ENCODE data around the gene PPP2R3A. TPM values are rescaled to one million over a fixed set of nuclear protein-coding genes. Genes with fewer than 3 reads are reported as not detected.
A peak's percentile ranks its signal among the peaks of the same experiment; 100 is the strongest.

Gene PPP2R3A
- total RNA-seq, 1 experiment from 2014 or later, result 10.3 TPM

DNA sequence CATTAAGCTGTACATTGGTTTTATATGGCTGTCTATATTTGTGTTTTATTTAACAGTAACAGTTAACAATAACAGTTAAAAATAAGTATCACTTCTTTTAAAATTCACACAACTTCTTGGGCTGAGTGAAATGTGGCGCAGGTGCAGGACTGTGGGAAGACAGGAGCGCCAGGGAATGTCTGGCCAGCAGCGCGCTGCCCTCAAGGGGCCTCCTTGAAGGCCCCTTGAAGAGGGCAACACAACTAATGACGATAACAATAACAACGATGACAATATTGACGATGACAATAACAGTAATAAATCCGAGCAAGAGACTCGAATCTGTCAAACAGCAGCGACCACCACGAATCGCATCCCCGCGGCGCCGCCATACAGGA, 411 bp upstream of the PPP2R3A start:
- H3K27me3 ChIP-seq, result no peaks in the 10 kb centered on the region
- peaks cover 4% of the 10 kb centered on the region; the same call in 1 of the 2 replicates for H3K36me3 ChIP-seq
- H3K9me3 ChIP-seq, result peaks cover under 1% of the 10 kb centered on the region
- peak overlapping the region; percentile 84 for H3K4me3 ChIP-seq
- no peak for DNase-seq

DNA sequence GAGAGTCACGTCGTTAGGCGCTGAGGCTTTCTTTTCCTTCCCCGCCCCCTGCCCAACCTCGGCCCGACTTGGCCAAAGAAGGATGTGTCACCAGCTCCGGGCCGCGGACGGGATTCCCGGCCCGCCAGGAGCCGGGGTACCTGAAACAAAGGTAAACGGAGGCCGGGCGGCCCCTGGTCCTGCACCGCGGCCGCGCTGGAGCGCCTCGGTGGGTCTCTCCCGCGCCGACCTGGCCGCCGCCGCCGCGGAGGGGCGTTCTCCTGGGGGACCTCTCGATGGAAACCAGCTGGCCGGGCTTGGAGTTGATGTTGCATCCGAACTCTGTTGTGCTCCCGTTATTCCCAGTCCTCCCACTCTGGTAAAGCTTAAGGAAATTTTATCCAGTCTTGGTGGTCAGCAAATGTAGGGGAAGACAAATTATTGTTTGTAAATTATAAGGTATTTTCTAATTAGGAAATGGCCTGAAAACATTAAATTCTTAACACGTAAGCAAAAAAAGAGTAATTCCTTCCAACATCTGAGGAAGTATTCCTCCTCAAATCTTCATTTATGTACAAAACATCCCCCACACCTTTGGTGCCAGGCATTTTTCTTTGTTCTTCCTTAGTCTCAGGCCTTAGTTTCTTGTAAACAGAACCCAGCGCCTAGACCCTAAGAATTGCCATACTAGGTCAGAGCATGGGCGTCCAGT, 888 bp downstream of the PPP2R3A start:
- DNase-seq, result no peak
- no peaks in the 10 kb centered on the region; the same call in 1 of the 2 replicates for H3K9me3 ChIP-seq

DNA sequence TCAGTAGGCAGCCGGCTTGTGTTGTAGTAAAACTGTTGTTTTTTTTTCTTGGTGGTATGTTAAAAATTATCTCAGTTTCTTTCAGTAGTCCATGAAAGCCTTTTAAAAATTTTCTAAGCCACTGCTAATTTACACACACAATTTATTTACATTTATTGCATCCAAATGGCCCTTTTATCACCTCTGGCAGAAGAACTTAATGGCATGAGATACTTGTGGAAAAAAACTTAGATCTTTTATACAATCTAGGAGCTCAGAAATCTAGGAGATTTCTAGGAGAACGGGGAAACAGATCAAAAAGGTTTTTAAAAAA, 1.4 kb downstream of the PPP2R3A start:
- no peaks in the 10 kb centered on the region for H3K27me3 ChIP-seq
- peak overlapping the region; percentile 84 for H3K4me3 ChIP-seq
- no peak for DNase-seq
- H3K9me3 ChIP-seq, result no peaks in the 10 kb centered on the region; the same call in 1 of the 2 replicates
- peaks cover 8% of the 10 kb centered on the region; the same call in 1 of the 2 replicates for H3K36me3 ChIP-seq

More for the DNA sequence above, 888 bp downstream of the PPP2R3A start:
- Histone ChIP-seq H3K4me3 (peak overlapping the region; percentile 84), H3K27me3 (no peaks in the 10 kb centered on the region), H3K36me3 (peaks cover 8% of the 10 kb centered on the region; the same call in 1 of the 2 replicates)

DNA sequence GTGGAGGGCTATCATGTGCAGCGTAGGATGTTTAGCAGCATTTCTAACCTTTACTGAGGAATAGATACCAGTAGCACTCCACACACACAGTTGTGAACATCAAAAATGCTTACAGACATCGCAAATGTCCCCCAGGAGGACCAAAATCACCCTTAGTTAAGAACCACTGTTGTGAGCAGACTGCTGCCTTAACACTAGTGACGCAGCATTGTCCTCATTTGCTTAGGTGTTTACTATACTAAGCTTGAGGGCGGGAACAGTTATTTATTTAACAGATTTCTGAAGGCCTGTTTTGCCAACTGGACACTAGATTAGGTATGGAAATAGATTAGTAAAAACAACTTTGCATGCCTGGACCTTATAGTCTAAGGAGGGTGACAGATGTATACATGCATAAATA, 2.3 kb downstream of the PPP2R3A start:
- H3K27me3 ChIP-seq, result no peaks in the 10 kb centered on the region
- DNase-seq, result no peak
- peaks cover 8% of the 10 kb centered on the region; the same call in 1 of the 2 replicates for H3K36me3 ChIP-seq
- no peaks in the 10 kb centered on the region for H3K9me3 ChIP-seq
- H3K4me3 ChIP-seq, result no peak overlapping the region

DNA sequence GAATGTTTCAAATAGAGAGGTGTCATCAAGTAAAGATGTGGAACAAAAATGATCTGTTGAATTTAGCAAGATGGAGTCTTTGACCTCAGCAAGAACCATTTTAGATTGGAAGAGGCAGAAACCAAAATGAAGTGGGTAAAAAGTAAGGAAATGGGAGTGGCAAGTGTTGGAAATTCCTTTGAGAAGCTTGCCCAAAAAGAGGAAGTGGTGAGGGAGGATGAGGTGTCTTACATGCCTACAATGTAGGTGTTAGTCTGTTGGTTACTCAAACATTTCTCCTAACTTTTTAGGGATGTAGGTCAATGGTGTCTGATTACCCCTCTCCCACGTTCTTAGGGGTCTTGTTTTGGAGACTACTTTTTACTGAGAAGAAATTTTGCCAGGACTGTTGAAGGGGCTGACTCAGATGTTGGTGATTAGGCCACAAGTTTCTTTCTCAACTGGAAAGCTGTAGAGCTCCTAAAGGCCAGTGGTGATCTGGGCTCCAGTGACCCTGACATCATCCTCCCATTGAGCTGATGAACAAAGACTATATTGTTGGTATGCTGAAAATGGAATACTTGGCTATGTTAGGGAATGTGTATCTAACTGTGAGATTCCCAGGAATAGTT, 5.1 kb downstream of the PPP2R3A start:
- Histone ChIP-seq H3K27me3 (no peaks in the 10 kb centered on the region), H3K4me3 (no peak overlapping the region)
- DNase-seq, result no peak

DNA sequence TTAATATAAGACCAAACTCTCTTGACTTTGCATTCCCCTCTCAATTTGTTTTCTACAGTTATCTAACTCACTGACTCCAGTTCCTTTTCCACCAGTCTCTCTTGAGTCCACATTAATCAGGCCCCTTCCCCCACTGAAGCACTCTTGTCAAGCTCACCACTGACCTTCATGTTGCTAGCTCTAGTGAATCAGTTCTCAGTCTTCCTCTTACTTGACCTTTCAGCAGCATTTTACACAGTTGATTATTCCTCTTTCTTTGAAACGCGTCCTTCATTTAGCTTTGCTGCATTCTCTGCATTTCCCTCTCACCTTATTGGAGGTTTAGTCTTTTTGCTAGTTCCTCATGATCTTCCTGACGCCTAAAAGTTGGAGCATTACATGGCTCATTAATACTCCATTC, 8.3 kb downstream of the PPP2R3A start:
- H3K27me3 ChIP-seq, result no peaks in the 10 kb centered on the region
- peaks cover 4% of the 10 kb centered on the region; the same call in 1 of the 2 replicates for H3K36me3 ChIP-seq
- H3K9me3 ChIP-seq, result no peaks in the 10 kb centered on the region
- no peak for DNase-seq
- H3K4me3 ChIP-seq, result no peak overlapping the region

More for the DNA sequence above, 5.1 kb downstream of the PPP2R3A start:
- Histone ChIP-seq H3K36me3 (peaks cover 8% of the 10 kb centered on the region; the same call in 1 of the 2 replicates), H3K9me3 (no peaks in the 10 kb centered on the region)

DNA sequence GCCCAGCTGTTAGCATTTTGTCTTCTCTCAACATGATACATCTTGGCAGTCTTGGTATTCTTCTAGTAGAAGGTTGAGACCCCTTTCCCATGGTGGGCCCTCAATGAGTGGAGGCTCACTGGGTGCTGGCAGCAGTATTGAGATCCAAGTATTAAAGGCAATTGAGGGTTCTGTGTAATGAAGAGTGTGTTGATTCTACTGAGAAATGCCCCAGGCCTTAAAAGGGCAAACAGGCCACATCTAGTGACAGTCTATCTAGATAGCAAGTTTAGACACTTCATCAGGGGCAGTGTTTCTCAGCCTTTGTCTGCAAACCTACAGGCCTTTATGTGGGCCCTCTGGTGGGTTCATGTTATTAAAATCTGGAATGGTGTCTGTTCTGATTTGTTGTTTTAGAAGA, 9.5 kb downstream of the PPP2R3A start:
- peaks cover 4% of the 10 kb centered on the region; the same call in 1 of the 2 replicates for H3K36me3 ChIP-seq
- no peaks in the 10 kb centered on the region for H3K9me3 ChIP-seq
- no peak for DNase-seq
- no peak overlapping the region for H3K4me3 ChIP-seq
- H3K27me3 ChIP-seq, result no peaks in the 10 kb centered on the region

DNA sequence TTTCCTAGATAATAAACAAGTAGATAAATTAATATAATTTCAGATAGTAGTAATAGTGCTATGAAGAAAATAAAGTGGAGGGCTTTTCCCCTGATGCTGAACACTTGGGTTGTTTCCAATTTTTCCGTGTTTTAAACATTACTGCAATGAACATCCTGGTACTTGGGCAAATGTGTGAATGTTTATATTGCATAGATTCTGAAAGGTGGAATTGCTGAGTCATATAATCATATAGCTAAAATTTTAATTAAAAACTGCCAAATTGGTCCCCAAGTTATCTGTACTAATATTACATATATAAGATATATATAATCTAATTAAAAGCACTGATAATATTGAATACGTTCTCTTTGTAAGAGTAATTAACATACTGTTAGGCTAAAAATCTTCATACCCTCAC, 10.0 kb downstream of the PPP2R3A start:
- no peak overlapping the region for H3K4me3 ChIP-seq
- H3K36me3 ChIP-seq, result peaks cover 4% of the 10 kb centered on the region; the same call in 1 of the 2 replicates
- no peak for DNase-seq
- no peaks in the 10 kb centered on the region for H3K27me3 ChIP-seq
- no peaks in the 10 kb centered on the region for H3K9me3 ChIP-seq

DNA sequence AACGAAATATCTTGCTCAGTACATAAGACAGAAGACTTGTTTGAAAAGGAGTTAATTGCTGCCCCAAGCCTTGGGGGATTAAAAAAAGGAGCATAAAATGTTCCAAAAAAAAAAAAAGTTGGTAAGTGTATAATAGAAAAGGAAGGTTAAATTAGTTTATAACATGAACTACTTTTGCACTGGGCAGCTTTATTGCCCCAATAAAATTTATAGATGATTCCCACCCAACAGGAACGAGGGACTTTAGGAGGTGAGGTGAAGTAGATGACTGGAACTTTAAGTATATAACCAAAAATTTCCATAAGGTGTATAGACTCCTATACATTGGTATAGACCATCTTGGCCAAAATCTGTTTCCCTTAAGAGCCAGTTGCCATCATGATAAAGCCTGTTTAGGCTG, 14.8 kb downstream of the PPP2R3A start:
- Histone ChIP-seq H3K27me3 (no peaks in the 10 kb centered on the region), H3K9me3 (no peaks in the 10 kb centered on the region), H3K36me3 (no peaks in the 10 kb centered on the region), H3K4me3 (no peak overlapping the region)
- no peak for DNase-seq

DNA sequence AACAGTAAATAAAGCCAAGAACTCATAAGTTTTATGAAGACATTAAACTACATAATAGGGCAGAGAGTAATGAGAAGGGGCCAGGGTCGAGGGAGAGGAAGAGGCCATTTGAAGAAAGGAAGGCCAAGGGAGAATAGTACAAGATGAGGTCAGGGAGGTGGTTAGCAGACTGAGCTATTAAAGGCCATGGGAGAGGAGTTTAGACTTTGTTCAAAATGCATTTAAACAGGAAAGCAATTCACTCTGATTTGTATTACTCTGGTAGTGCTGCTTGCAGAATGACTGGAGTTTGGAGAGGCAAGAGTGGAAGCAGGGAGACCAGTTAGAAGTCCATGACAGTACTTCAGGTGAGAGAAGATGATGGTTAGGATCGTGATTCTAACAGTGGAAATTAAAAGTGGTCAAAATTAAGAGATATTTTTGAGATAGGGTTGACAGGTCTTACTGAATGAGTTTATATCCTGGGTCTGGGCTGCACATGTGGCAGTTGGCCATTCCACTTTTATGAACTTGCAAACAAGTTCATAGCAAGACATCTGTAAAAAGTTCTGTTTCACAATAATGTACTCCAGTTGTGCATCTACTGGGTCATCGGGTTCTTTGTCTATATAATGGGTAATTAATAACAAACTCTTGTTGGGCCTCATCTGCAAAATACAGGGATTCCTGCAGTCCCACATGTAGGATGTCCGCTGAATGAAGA, 16.3 kb downstream of the PPP2R3A start:
- no peaks in the 10 kb centered on the region for H3K36me3 ChIP-seq
- no peak overlapping the region for H3K4me3 ChIP-seq
- no peaks in the 10 kb centered on the region for H3K9me3 ChIP-seq
- no peaks in the 10 kb centered on the region for H3K27me3 ChIP-seq
- DNase-seq, result no peak

DNA sequence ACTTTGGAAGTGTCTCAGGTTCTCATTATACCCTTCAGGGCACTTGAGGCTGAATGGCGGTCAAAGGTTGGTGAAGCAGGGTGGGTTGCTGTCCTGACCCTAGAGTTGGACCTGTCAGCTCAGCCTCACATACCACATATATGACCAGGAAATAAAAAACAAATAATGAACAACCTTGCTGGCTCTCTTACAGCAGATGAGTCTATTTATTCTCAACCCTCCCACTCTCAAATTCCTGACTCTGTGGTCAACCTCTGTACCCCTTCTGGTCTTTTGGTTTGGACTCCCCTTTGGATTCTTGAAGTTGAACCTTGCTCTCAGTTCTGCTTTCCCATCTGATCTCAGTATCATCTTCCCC, 16.9 kb downstream of the PPP2R3A start:
- no peaks in the 10 kb centered on the region for H3K27me3 ChIP-seq
- no peak overlapping the region for H3K4me3 ChIP-seq
- no peak for DNase-seq

DNA sequence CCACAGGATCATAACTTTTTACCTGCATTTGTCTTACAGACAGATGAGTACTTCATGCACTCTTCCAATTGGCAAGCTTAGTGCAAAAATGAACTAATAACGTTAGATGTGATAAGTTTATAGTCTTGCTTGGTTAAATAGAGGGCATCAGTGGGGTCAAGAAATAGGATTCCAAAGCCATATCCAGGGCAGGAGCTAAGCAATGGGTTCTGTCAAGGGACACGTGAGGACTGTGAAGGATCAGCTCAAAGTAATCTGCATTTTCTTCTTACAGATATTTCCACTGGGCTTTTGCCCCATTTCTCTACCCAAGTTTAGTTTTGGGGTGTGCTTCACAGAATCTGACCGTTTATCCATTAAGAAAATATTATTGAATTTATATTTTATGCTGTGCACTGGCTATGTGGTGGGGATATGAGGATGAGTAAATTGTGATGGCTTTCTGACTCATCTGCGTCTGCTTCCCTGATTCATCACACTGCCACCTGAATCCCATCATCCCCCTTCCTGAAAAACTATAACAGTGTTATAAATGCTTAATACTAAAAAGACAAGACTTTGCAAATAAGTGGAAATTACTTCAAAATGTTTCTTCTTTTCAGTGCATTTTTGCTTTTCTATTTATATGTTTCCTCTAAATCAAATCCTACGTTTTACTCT, 17.5 kb downstream of the PPP2R3A start:
- no peaks in the 10 kb centered on the region for H3K27me3 ChIP-seq
- no peak overlapping the region for H3K4me3 ChIP-seq
- DNase-seq, result peak; percentile 32
- peaks cover 3% of the 10 kb centered on the region; the same call in 1 of the 2 replicates for H3K9me3 ChIP-seq
- H3K36me3 ChIP-seq, result no peaks in the 10 kb centered on the region

More for the DNA sequence above, 16.9 kb downstream of the PPP2R3A start:
- no peaks in the 10 kb centered on the region for H3K36me3 ChIP-seq
- peaks cover 3% of the 10 kb centered on the region; the same call in 1 of the 2 replicates for H3K9me3 ChIP-seq

DNA sequence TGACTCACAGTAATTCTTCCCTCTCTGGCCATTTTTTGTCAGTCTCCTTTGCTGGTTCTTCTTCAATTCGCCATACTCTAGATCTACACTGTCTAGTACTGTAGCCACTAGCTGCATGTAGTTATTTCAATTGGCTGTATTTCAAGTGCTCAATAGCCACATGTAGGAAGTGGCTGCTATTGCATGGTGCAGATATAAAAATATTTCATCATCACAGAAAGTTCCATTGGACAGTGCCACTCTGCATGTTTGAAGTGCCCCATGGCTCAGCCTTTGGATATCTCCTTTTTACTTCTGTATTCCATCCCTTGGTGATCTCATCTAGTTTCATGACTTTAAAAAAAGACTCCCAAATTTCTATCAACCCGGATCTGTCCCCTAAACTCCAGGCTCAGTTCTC, 22.1 kb downstream of the PPP2R3A start:
- DNase-seq, result no peak
- H3K36me3 ChIP-seq, result no peaks in the 10 kb centered on the region
- no peak overlapping the region for H3K4me3 ChIP-seq
- H3K27me3 ChIP-seq, result no peaks in the 10 kb centered on the region
- peaks cover 3% of the 10 kb centered on the region; the same call in 1 of the 2 replicates for H3K9me3 ChIP-seq

DNA sequence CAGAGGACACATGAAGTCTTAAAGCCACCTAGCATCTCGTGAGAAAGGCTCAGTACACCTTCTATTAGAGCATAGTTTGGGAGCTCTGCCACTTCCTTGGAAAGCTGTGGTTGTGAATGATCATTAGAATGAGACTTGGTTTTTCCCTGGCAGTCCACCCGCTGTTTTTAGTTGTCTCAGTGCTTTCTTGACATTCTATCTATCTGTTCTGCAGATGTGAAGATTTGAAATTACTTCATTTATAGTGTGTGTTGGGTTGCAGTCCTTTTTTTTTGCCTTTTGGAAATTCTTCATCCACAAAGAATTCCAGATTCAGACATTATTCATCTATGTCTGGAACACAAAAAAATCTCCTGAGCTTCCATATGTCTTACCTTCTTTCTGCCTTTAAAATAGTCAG, 23.7 kb downstream of the PPP2R3A start:
- DNase-seq, result peak; percentile 64
- Histone ChIP-seq H3K27me3 (no peaks in the 10 kb centered on the region), H3K9me3 (peaks cover 3% of the 10 kb centered on the region), H3K4me3 (no peak overlapping the region), H3K36me3 (no peaks in the 10 kb centered on the region)

DNA sequence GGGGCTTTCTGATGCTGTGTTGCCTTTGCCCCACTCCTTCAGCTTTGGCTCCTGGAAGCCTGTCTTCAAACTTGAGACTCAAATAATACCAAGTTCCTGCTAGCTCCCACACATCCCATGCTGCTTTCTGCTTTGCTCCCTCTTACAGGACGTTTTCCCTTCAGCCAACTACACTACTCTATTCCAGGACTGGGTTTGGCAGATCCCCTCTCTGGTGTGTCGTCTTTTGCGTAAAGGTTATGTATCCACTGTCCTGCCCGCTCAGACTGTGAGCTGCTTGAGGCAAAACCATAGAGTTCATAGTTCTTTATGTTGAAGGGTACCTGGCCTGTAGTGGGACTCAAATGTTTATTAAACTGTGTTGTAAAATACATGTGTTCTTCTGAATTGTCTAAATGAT, 25.4 kb downstream of the PPP2R3A start:
- no peak for DNase-seq
- Histone ChIP-seq H3K4me3 (no peak overlapping the region), H3K9me3 (peaks cover 3% of the 10 kb centered on the region), H3K27me3 (no peaks in the 10 kb centered on the region), H3K36me3 (no peaks in the 10 kb centered on the region)

DNA sequence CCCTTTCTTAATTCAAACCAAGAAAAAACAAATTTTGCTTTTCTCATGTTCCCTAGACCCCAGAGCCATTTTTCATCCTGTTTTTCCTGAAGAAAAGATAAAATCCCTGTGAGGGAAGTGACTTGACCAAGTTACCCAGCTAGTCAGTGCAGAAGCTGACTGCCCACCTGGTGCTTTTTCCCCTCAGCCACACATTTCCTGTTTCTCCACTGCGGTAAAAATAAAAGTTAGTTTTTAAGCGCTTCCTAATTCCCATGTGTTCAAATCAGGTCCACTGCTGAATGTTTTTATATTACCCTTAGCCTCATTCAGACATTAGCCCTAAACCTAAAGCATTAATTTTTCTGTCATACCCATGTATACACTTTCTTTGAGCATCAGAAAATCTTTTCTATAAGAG, 26.1 kb downstream of the PPP2R3A start:
- no peaks in the 10 kb centered on the region for H3K27me3 ChIP-seq
- no peak overlapping the region for H3K4me3 ChIP-seq
- H3K36me3 ChIP-seq, result no peaks in the 10 kb centered on the region
- peaks cover 3% of the 10 kb centered on the region for H3K9me3 ChIP-seq
- DNase-seq, result no peak

DNA sequence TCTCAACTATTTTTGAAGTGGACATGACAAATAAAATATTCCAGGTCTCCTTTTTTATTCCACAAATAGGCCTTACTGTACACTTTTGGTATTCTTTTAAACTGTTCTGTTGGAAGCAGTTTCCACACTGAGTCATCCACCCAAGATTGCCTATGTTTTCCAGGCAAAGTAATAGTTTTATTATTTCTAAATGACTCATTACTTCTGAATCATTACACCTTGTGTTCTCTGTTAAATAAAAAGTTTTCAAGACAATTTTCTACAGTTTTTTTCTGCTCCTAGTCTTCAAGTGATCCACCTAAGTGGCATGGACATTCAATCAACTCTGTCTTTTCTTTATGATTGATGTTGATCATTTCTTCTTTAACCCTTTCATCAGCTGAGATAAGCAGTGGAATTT, 26.5 kb downstream of the PPP2R3A start:
- Histone ChIP-seq H3K36me3 (no peaks in the 10 kb centered on the region), H3K9me3 (peaks cover 3% of the 10 kb centered on the region), H3K27me3 (no peaks in the 10 kb centered on the region), H3K4me3 (no peak overlapping the region)
- peak; percentile 50 for DNase-seq

Data from MG63 (cell line).